HL-60 (cell line): Measurements from ENCODE around the gene SLC41A3.

Source experiments
- DNase-seq, 2 experiments: peaks; one replicate each; pipeline ENCODE4 v3.0.0-alpha.2; 2010 to 2020; ENCODE audit warnings: low read depth in 1 of 2, low spot score in 1 of 2
- H3K27ac ChIP-seq: fragments of 250-450 bp; sonication (Bioruptor Pico); replicated peaks from 2 replicates; pipeline ENCODE4 v1.5.1; 2020; ENCODE audit warnings: mild to moderate bottlenecking, moderate library complexity
- H3K27me3 ChIP-seq: fragments of 250-450 bp; sonication (Bioruptor Pico); 2 replicates; pipeline ENCODE4 v1.5.1; 2021; ENCODE audit warnings: mild to moderate bottlenecking, moderate library complexity; ENCODE audit not compliant: insufficient read depth, poor library complexity, severe bottlenecking
- H3K4me3 ChIP-seq: replicated peaks from 2 replicates; pipeline ENCODE4 v1.5.1; 2011; ENCODE audit warnings: mild to moderate bottlenecking, control low read depth, low read length; ENCODE audit not compliant: insufficient read depth
- GABPA ChIP-seq: IDR thresholded peaks from 2 replicates; pipeline ENCODE4 v1.6.1; 2012; ENCODE audit warnings: low read depth
- POLR2AphosphoS5 ChIP-seq: IDR thresholded peaks from 2 replicates; pipeline ENCODE4 v1.6.1; 2012; ENCODE audit warnings: low read depth
- REST ChIP-seq: IDR thresholded peaks from 2 replicates; pipeline ENCODE4 v1.6.1; 2012; ENCODE audit warnings: low read depth; ENCODE audit not compliant: insufficient replicate concordance
- SPI1 ChIP-seq: IDR thresholded peaks from 2 replicates; pipeline ENCODE4 v1.6.1; 2012; ENCODE audit warnings: low read depth, mild to moderate bottlenecking, borderline replicate concordance
- TF ChIP-seq, protein P1 (sequence below): IDR thresholded peaks from one replicate; pipeline ENCODE4 v1.5.1; 2011; ENCODE audit warnings: low read length, control low read depth, inconsistent platforms; ENCODE audit not compliant: insufficient read depth

The SLC41A3 gene

DNA sequence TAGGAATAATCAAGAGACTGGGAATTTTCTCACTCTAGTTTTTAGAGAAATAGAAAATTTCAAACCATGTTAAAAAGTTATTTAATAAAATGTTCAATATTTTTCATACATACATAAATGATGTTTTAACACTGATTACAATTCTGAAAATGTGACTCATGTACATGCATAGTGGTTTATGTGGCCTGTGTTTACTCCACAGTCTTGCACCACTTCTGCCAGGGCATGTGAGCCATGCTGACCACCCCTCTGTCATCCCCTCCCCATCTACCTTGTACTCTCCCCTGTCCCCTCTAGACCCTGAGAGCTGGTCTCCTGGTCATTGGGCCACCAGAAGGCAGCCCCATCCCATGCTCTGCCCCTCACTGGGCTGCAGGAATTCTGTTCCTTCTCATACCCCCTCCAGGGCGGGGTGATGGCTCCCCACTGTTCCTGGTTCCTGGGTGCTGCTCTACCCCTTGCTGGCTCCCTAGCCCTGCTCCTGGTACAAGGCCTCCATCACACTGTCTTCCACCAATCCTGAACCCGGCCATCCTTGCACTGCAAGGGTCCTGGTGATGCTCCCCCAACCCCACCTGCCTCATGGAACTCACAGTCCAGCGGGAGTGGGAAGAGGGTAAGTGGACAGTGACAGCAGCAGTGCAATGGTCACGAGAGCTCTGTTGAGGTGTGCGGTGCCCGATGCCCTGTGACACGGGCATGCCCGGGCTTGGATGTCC is 24.2 kb upstream of the SLC41A3 start:
- Histone ChIP-seq H3K27me3 (no peaks in the 10 kb centered on the region), H3K27ac (no peak overlapping the region), H3K4me3 (no peak overlapping the region)
- no peak for DNase-seq
- TF ChIP-seq, protein P1, sequence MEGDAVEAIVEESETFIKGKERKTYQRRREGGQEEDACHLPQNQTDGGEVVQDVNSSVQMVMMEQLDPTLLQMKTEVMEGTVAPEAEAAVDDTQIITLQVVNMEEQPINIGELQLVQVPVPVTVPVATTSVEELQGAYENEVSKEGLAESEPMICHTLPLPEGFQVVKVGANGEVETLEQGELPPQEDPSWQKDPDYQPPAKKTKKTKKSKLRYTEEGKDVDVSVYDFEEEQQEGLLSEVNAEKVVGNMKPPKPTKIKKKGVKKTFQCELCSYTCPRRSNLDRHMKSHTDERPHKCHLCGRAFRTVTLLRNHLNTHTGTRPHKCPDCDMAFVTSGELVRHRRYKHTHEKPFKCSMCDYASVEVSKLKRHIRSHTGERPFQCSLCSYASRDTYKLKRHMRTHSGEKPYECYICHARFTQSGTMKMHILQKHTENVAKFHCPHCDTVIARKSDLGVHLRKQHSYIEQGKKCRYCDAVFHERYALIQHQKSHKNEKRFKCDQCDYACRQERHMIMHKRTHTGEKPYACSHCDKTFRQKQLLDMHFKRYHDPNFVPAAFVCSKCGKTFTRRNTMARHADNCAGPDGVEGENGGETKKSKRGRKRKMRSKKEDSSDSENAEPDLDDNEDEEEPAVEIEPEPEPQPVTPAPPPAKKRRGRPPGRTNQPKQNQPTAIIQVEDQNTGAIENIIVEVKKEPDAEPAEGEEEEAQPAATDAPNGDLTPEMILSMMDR, result no peak

- no peak overlapping the region for H3K4me3 ChIP-seq
- H3K27ac ChIP-seq, result no peak overlapping the region
- no peak for DNase-seq
- TF ChIP-seq POLR2AphosphoS5 (no peak), SPI1 (no peak), REST (no peak), GABPA (no peak)
- TF ChIP-seq, protein P1, result no peak
- no peaks in the 10 kb centered on the region for H3K27me3 ChIP-seq
Observed at GRCh38 chr3:126107203-126107939, 23.4 kb upstream of the SLC41A3 start.

GRCh38 chr3:126106336-126107202 is 22.6 kb upstream of the SLC41A3 start:
- Histone ChIP-seq H3K27ac (no peak overlapping the region), H3K4me3 (no peak overlapping the region), H3K27me3 (no peaks in the 10 kb centered on the region)
- TF ChIP-seq SPI1 (no peak), REST (no peak), GABPA (no peak), POLR2AphosphoS5 (no peak)
- TF ChIP-seq, protein P1, result no peak
- DNase-seq, result no peak
